HL-60 (cell line): Measurements from ENCODE around the gene HECA.

ENCODE experiments used
- DNase-seq, 2 experiments: peaks; one replicate each; pipeline ENCODE4 v3.0.0-alpha.2; 2010 to 2020; ENCODE audit warnings: low read depth in 1 of 2, low spot score in 1 of 2
- H3K27ac ChIP-seq: fragments of 250-450 bp; sonication (Bioruptor Pico); replicated peaks from 2 replicates; pipeline ENCODE4 v1.5.1; 2020; ENCODE audit warnings: mild to moderate bottlenecking, moderate library complexity
- H3K27me3 ChIP-seq: fragments of 250-450 bp; sonication (Bioruptor Pico); 2 replicates; pipeline ENCODE4 v1.5.1; 2021; ENCODE audit warnings: mild to moderate bottlenecking, moderate library complexity; ENCODE audit not compliant: insufficient read depth, poor library complexity, severe bottlenecking
- H3K4me3 ChIP-seq: replicated peaks from 2 replicates; pipeline ENCODE4 v1.5.1; 2011; ENCODE audit warnings: mild to moderate bottlenecking, control low read depth, low read length; ENCODE audit not compliant: insufficient read depth
- CTCF ChIP-seq: IDR thresholded peaks from one replicate; pipeline ENCODE4 v1.5.1; 2011; ENCODE audit warnings: low read length, control low read depth, inconsistent platforms; ENCODE audit not compliant: insufficient read depth
- GABPA ChIP-seq: IDR thresholded peaks from 2 replicates; pipeline ENCODE4 v1.6.1; 2012; ENCODE audit warnings: low read depth
- POLR2AphosphoS5 ChIP-seq: IDR thresholded peaks from 2 replicates; pipeline ENCODE4 v1.6.1; 2012; ENCODE audit warnings: low read depth
- REST ChIP-seq: IDR thresholded peaks from 2 replicates; pipeline ENCODE4 v1.6.1; 2012; ENCODE audit warnings: low read depth; ENCODE audit not compliant: insufficient replicate concordance
- SPI1 ChIP-seq: IDR thresholded peaks from 2 replicates; pipeline ENCODE4 v1.6.1; 2012; ENCODE audit warnings: low read depth, mild to moderate bottlenecking, borderline replicate concordance

HECA gene

GRCh38 chr6:139126255-139126654, 8.6 kb upstream of the HECA start:
- Histone ChIP-seq H3K27ac (no peak overlapping the region), H3K4me3 (no peak overlapping the region), H3K27me3 (no peaks in the 10 kb centered on the region)
- TF ChIP-seq POLR2AphosphoS5 (no peak), GABPA (no peak), SPI1 (no peak), REST (no peak), CTCF (no peak)
- peak in 1 of 2 experiments; percentile 42 for DNase-seq

- TF ChIP-seq GABPA (no peak), REST (no peak), CTCF (no peak), SPI1 (no peak), POLR2AphosphoS5 (no peak)
- Histone ChIP-seq H3K4me3 (no peak overlapping the region), H3K27ac (no peak overlapping the region), H3K27me3 (no peaks in the 10 kb centered on the region)
- no peak for DNase-seq
These were observed 7.9 kb upstream of the HECA start for GRCh38 chr6:139126931-139127330.

- DNase-seq: no peak
- TF ChIP-seq REST (no peak), GABPA (no peak), CTCF (no peak), SPI1 (no peak), POLR2AphosphoS5 (no peak)
- Histone ChIP-seq H3K27ac (no peak overlapping the region), H3K4me3 (no peak overlapping the region), H3K27me3 (no peaks in the 10 kb centered on the region)
These were observed 5.6 kb upstream of the HECA start for GRCh38 chr6:139129284-139129683.
